Activated effector memory CD4-positive, alpha-beta T cell treated with anti-CD3 and anti-CD28 coated beads, Interleukin-2, amount 50 U/mL, for 16 hours (primary cell): ENCODE data around the gene CP.
"Not testable (repeated sequence)": the region's sequence is repeated elsewhere in the genome, so short reads cannot be mapped to it uniquely, and the experiment has no call there.

ENCODE experiments used
- DNase-seq: peaks from one replicate; pipeline ENCODE4 v3.0.0-alpha.2; 2020

CP gene

GRCh38 chr3:149226776-149227175 lies 5.1 kb upstream of the CP start:
- DNase-seq = no peak

GRCh38 chr3:149224736-149225594 lies 3.3 kb upstream of the CP start:
- no peak for DNase-seq

GRCh38 chr3:149223461-149223820 lies 1.8 kb upstream of the CP start:
- no peak for DNase-seq

- DNase-seq = not testable (repeated sequence)
Measured at GRCh38 chr3:149219380-149220121, 2.1 kb downstream of the CP start.

GRCh38 chr3:149217347-149217746 lies 4.3 kb downstream of the CP start:
- DNase-seq = no peak

- no peak for DNase-seq
Measured at GRCh38 chr3:149216193-149216869, 5.3 kb downstream of the CP start.

- DNase-seq = no peak
Measured at GRCh38 chr3:149215515-149215914, 6.1 kb downstream of the CP start.

GRCh38 chr3:149214702-149215101 lies 6.9 kb downstream of the CP start:
- DNase-seq = no peak

- no peak for DNase-seq
Measured at GRCh38 chr3:149212386-149212785, 9.2 kb downstream of the CP start.

GRCh38 chr3:149209431-149209830 lies 12.2 kb downstream of the CP start:
- DNase-seq = no peak

- DNase-seq = no peak
Measured at GRCh38 chr3:149207475-149207874, 14.2 kb downstream of the CP start.

- DNase-seq = no peak
Measured at GRCh38 chr3:149204390-149204991, 17.1 kb downstream of the CP start.

GRCh38 chr3:149203758-149204157 lies 17.9 kb downstream of the CP start:
- DNase-seq = no peak

GRCh38 chr3:149199474-149199873 lies 22.2 kb downstream of the CP start:
- DNase-seq = no peak

- no peak for DNase-seq
Measured at GRCh38 chr3:149198611-149199010, 23.0 kb downstream of the CP start.

GRCh38 chr3:149197669-149198068 lies 24.0 kb downstream of the CP start:
- DNase-seq = no peak

- not testable (repeated sequence) for DNase-seq
Measured at GRCh38 chr3:149196805-149197592, 24.6 kb downstream of the CP start.

- DNase-seq = no peak
Measured at GRCh38 chr3:149195221-149195620, 26.4 kb downstream of the CP start.

- no peak for DNase-seq
Measured at GRCh38 chr3:149188494-149188893, 33.1 kb downstream of the CP start.

GRCh38 chr3:149186721-149187120 lies 34.9 kb downstream of the CP start:
- no peak for DNase-seq

- no peak for DNase-seq
Measured at GRCh38 chr3:149186219-149186618, 35.4 kb downstream of the CP start.

- DNase-seq = no peak
Measured at GRCh38 chr3:149181182-149181581, 40.4 kb downstream of the CP start.
